CD14-positive monocyte (primary cell): Measurements from ENCODE around the gene ARID3C. TPM values are rescaled to one million over a fixed set of nuclear protein-coding genes. Genes with fewer than 3 reads are reported as not detected.

ENCODE experiments used
- DNase-seq, 3 donors: peaks; one replicate each; pipeline ENCODE4 v3.0.0-alpha.2; 2011 to 2022
- H2AFZ ChIP-seq: 2 replicates; pipeline ENCODE4 v1.6.0; 2012; ENCODE audit warnings: mild to moderate bottlenecking, low read depth, low read length, inconsistent platforms; ENCODE audit not compliant: insufficient read depth, poor library complexity, severe bottlenecking
- H3K27ac ChIP-seq, 2 donors: 1 replicate in 1 of 2; 2 replicates in 1 of 2; pipeline ENCODE4 v1.5.1; 2012 to 2013; ENCODE audit warnings: low read length in 2 of 2, control low read depth in 1 of 2, inconsistent platforms in 1 of 2, low read depth in 1 of 2, mild to moderate bottlenecking in 1 of 2
- H3K27me3 ChIP-seq, 2 donors: one replicate each; pipeline versions ENCODE4 v1.6.0 to v1.6.1; 2011 to 2013; ENCODE audit warnings: low read length in 2 of 2; ENCODE audit not compliant: control insufficient read depth in 2 of 2, insufficient read depth in 2 of 2
- H3K36me3 ChIP-seq, 2 donors: replicated peaks in 1 of 2; 1 replicate in 1 of 2; 2 replicates in 1 of 2; pipeline versions ENCODE4 v1.5.1 to v1.6.1; 2012 to 2013; ENCODE audit warnings: low read length in 2 of 2, control low read depth in 1 of 2, inconsistent platforms in 1 of 2, mild to moderate bottlenecking in 1 of 2; ENCODE audit not compliant: insufficient read depth in 2 of 2, control insufficient read depth in 1 of 2
- H3K4me1 ChIP-seq, 2 donors: 1 replicate in 1 of 2; 2 replicates in 1 of 2; pipeline versions ENCODE4 v1.5.1 to v1.6.1; 2012 to 2013; ENCODE audit warnings: low read length in 2 of 2, control low read depth in 1 of 2, inconsistent platforms in 1 of 2, mild to moderate bottlenecking in 1 of 2, moderate library complexity in 1 of 2; ENCODE audit not compliant: insufficient read depth in 2 of 2, control insufficient read depth in 1 of 2
- H3K4me2 ChIP-seq: replicated peaks from 2 replicates; pipeline ENCODE3; 2012; ENCODE audit warnings: low read length, moderate library complexity, mild to moderate bottlenecking; ENCODE audit not compliant: poor library complexity, severe bottlenecking; ENCODE audit errors: extremely low read depth
- H3K4me3 ChIP-seq, 3 experiments: fragments of 200-600 bp in 1 of 3; sonication (generic) in 1 of 3; replicated peaks in 1 of 3; 1 replicate in 2 of 3; 2 replicates in 1 of 3; pipeline ENCODE4 v1.5.1; 2011 to 2013; ENCODE audit warnings: low read length in 3 of 3, mild to moderate bottlenecking in 3 of 3, control low read depth in 2 of 3, low read depth in 2 of 3, inconsistent platforms in 1 of 3, moderate library complexity in 1 of 3
- H3K79me2 ChIP-seq: 2 replicates; pipeline ENCODE4 v1.6.0; 2012; ENCODE audit warnings: mild to moderate bottlenecking, control low read depth, inconsistent platforms, low read length, moderate library complexity; ENCODE audit not compliant: insufficient read depth
- H3K9ac ChIP-seq: 2 replicates; pipeline ENCODE4 v1.6.0; 2017; ENCODE audit warnings: low read length, mild to moderate bottlenecking; ENCODE audit not compliant: insufficient read depth, poor library complexity, severe bottlenecking
- H3K9me3 ChIP-seq, 2 donors: replicated peaks in 1 of 2; 1 replicate in 1 of 2; 2 replicates in 1 of 2; pipeline versions ENCODE4 v1.5.1 to v1.6.1; 2012 to 2013; ENCODE audit warnings: low read length in 2 of 2, control low read depth in 1 of 2; ENCODE audit not compliant: control insufficient read depth in 1 of 2, insufficient read depth in 1 of 2
- H4K20me1 ChIP-seq: 2 replicates; pipeline ENCODE4 v1.6.0; 2012; ENCODE audit warnings: mild to moderate bottlenecking, low read length, control low read depth, moderate library complexity; ENCODE audit not compliant: insufficient read depth
- H3K27ac Mint-ChIP-seq, 7 donors: one replicate each; pipeline ENCODE4 v1.8.0; 2020; ENCODE audit warnings: mild to moderate bottlenecking in 7 of 7, mixed read lengths in 7 of 7, moderate library complexity in 6 of 7, inconsistent platforms in 2 of 7
- H3K27me3 Mint-ChIP-seq, 3 donors: one replicate each; pipeline ENCODE4 v1.8.0; 2021 to 2022; ENCODE audit warnings: low read depth in 3 of 3, mild to moderate bottlenecking in 3 of 3, mixed read lengths in 3 of 3, moderate library complexity in 3 of 3, inconsistent platforms in 1 of 3
- H3K36me3 Mint-ChIP-seq, 2 donors: one replicate each; pipeline ENCODE4 v1.8.0; 2020; ENCODE audit warnings: mixed read lengths in 2 of 2, inconsistent platforms in 1 of 2, mild to moderate bottlenecking in 1 of 2
- H3K4me1 Mint-ChIP-seq: one replicate; pipeline ENCODE4 v1.8.0; 2020; ENCODE audit warnings: mild to moderate bottlenecking, mixed read lengths
- H3K4me3 Mint-ChIP-seq, 2 donors: one replicate each; pipeline ENCODE4 v1.8.0; 2020; ENCODE audit warnings: mild to moderate bottlenecking in 2 of 2, mixed read lengths in 2 of 2, moderate library complexity in 1 of 2
- H3K9me3 Mint-ChIP-seq, 7 donors: one replicate each; pipeline ENCODE4 v1.8.0; 2020 to 2022; ENCODE audit warnings: mixed read lengths in 7 of 7, mild to moderate bottlenecking in 6 of 7, moderate library complexity in 6 of 7, inconsistent platforms in 2 of 7
- CTCF ChIP-seq: fragments of 200-600 bp; IDR thresholded peaks from one replicate; pipeline ENCODE4 v1.8.0; 2022; ENCODE audit warnings: antibody characterized with exemption, mild to moderate bottlenecking
- WGBS: methylation state at CpG from one replicate; pipeline ENCODE4 v1.1.5; 2013; ENCODE audit warnings: missing lambda C conversion rate; ENCODE audit not compliant: insufficient coverage; 5-methylcytosine and 5-hydroxymethylcytosine counted together
- intact Hi-C, 2 donors: fragments of 100-400 bp; cut with micrococcal nuclease; formaldehyde crosslinking; loops; one replicate each; pipeline versions ENCODE4 v1.15.0 to v1.15.1; 2023
- polyA plus RNA-seq, 3 donors: library from polyadenylated mRNA; depleted of rRNA in 1 of 3; unstranded in 2 of 3; stranded (reverse) in 1 of 3; fragments of 300-500 nt in 2 of 3; fragments of >200 nt in 1 of 3; fragmentation: Illumina TruSeq in 2 of 3; gene quantifications; 1 replicate in 2 of 3; 2 replicates in 1 of 3; pipeline ENCODE4 v1.2.3, GENCODE V29; 2012 to 2021

ARID3C gene
- polyA plus RNA-seq, 3 donors, result not detected

GRCh38 chr9:34665381-34666250, 36.8 kb upstream of the ARID3C start:
- H3K27ac ChIP-seq, result peak overlapping the region; percentile 95 to 98
- H3K4me3 ChIP-seq, result peak overlapping the region; percentile 65 to 87 (median 71)
- peak overlapping the region; percentile 94 for H2AFZ ChIP-seq
- TF ChIP-seq CTCF, result no peak
- peak overlapping the region; percentile 97 to 99 (median 99) for H3K27ac Mint-ChIP-seq
- WGBS, result 7% methylated on average over 37 of the region's 55 CpGs
- no peaks in the 10 kb centered on the region for H4K20me1 ChIP-seq
- peak overlapping the region; percentile 94 for H3K4me2 ChIP-seq
- H3K4me3 Mint-ChIP-seq, result peak overlapping the region; percentile 82 to 91
- intact Hi-C loops, result loop anchor here (10.0 kb wide), 2 partner anchors 319 to 449 kb away; partner anchors contain the start of genes ATOSB (in 1 of the 2) and DNAJB5 (in 1 of the 2)
- peaks cover 5 to 11% of the 10 kb centered on the region in 2 donors for H3K9me3 ChIP-seq
- peak overlapping the region; percentile 90 for H3K9ac ChIP-seq
- peaks cover 8 to 17% (median 12%) of the 10 kb centered on the region in 7 donors for H3K9me3 Mint-ChIP-seq
- peak; percentile 94 to 95 (median 94) for DNase-seq
- H3K4me1 Mint-ChIP-seq, result peaks cover 26% of the 10 kb centered on the region
- H3K79me2 ChIP-seq, result peaks cover 20% of the 10 kb centered on the region
- peaks cover 16 to 19% of the 10 kb centered on the region in 2 donors for H3K4me1 ChIP-seq
- peaks cover 0 to 12% of the 10 kb centered on the region in 2 donors for H3K36me3 ChIP-seq
- peaks cover 18 to 26% of the 10 kb centered on the region in 2 donors for H3K36me3 Mint-ChIP-seq
- no peaks in the 10 kb centered on the region for H3K27me3 ChIP-seq
- H3K27me3 Mint-ChIP-seq, result peaks cover 0 to 3% (median 2%) of the 10 kb centered on the region in 3 donors

- H3K36me3 ChIP-seq, result peaks cover 0 to 12% of the 10 kb centered on the region in 2 donors
- H3K27me3 Mint-ChIP-seq, result peaks cover 0 to 3% (median 3%) of the 10 kb centered on the region in 3 donors
- peaks cover 16 to 19% of the 10 kb centered on the region in 2 donors for H3K4me1 ChIP-seq
- peak overlapping the region; percentile 57 for H3K9ac ChIP-seq
- WGBS, result under 1% methylated on average over 26 of the region's 26 CpGs
- DNase-seq, result no peak
- peak overlapping the region; percentile 74 to 99 (median 91) for H3K27ac Mint-ChIP-seq
- H3K27me3 ChIP-seq, result no peaks in the 10 kb centered on the region
- H3K36me3 Mint-ChIP-seq, result peaks cover 20 to 26% of the 10 kb centered on the region in 2 donors
- peaks cover 8 to 16% (median 12%) of the 10 kb centered on the region in 7 donors for H3K9me3 Mint-ChIP-seq
- TF ChIP-seq CTCF, result no peak
- peaks cover 20% of the 10 kb centered on the region for H3K79me2 ChIP-seq
- peaks cover 5 to 9% of the 10 kb centered on the region in 2 donors for H3K9me3 ChIP-seq
- H2AFZ ChIP-seq, result peak overlapping the region; percentile 94
- peak overlapping the region; percentile 26 to 49 for H3K27ac ChIP-seq
- peaks cover 26% of the 10 kb centered on the region for H3K4me1 Mint-ChIP-seq
- peak overlapping the region; percentile 82 to 91 for H3K4me3 Mint-ChIP-seq
- H3K4me2 ChIP-seq, result peak overlapping the region; percentile 94
- H3K4me3 ChIP-seq, result peak overlapping the region; percentile 64 to 87 (median 71)
- intact Hi-C loops, result loop anchor here (10.0 kb wide), 2 partner anchors 320 to 450 kb away; partner anchors contain the start of genes ATOSB (in 1 of the 2) and DNAJB5 (in 1 of the 2)
- H4K20me1 ChIP-seq, result no peaks in the 10 kb centered on the region
Observed at GRCh38 chr9:34665067-34665380, 36.2 kb upstream of the ARID3C start.
